Smooth muscle cell (in vitro differentiated cells): ENCODE data around the gene BMP8B. TPM values are rescaled to one million over a fixed set of nuclear protein-coding genes. Genes with fewer than 3 reads are reported as not detected.

Experiments used
- DNase-seq: peaks from one replicate; lab custom pipeline; 2025; ENCODE audit not compliant: unreplicated experiment; lab: John Stamatoyannopoulos, UW
- H2AFZ ChIP-seq: fragments of 200-600 bp; sonication (generic); 2 replicates; pipeline ENCODE4 v1.6.0; 2016; ENCODE audit warnings: antibody characterized with exemption, low read depth, mild to moderate bottlenecking
- H3F3A ChIP-seq: fragments of 200-600 bp; sonication (generic); 2 replicates; pipeline ENCODE4 v1.6.0; 2017; ENCODE audit warnings: antibody characterized with exemption, low read depth
- H3K27ac ChIP-seq: fragments of 200-600 bp; sonication (generic); 2 replicates; pipeline ENCODE4 v1.5.1; 2016; ENCODE audit warnings: low read depth, mild to moderate bottlenecking
- H3K27me3 ChIP-seq: fragments of 200-600 bp; sonication (generic); 2 replicates; pipeline ENCODE4 v1.6.1; 2016; ENCODE audit warnings: low read depth, mild to moderate bottlenecking
- H3K36me3 ChIP-seq: fragments of 200-600 bp; sonication (generic); 2 replicates; pipeline ENCODE4 v1.5.1; 2016; ENCODE audit warnings: low read depth
- H3K4me1 ChIP-seq: fragments of 200-600 bp; sonication (generic); 2 replicates; pipeline ENCODE4 v1.5.1; 2016; ENCODE audit warnings: low read depth
- H3K4me2 ChIP-seq: fragments of 200-600 bp; sonication (generic); 2 replicates; pipeline ENCODE4 v1.6.0; 2016; ENCODE audit warnings: mild to moderate bottlenecking
- H3K4me3 ChIP-seq: fragments of 200-600 bp; sonication (generic); 2 replicates; pipeline ENCODE4 v1.5.1; 2016; ENCODE audit warnings: mild to moderate bottlenecking
- H3K79me2 ChIP-seq: fragments of 200-600 bp; sonication (generic); 2 replicates; pipeline ENCODE4 v1.6.0; 2016; ENCODE audit warnings: low read depth, mild to moderate bottlenecking
- H3K9ac ChIP-seq: fragments of 200-600 bp; sonication (generic); 2 replicates; pipeline ENCODE4 v1.6.0; 2016; ENCODE audit warnings: low read depth
- H3K9me3 ChIP-seq: fragments of 200-600 bp; sonication (generic); replicated peaks from 2 replicates; pipeline ENCODE4 v1.5.1; 2016; ENCODE audit warnings: low read depth
- H4K20me1 ChIP-seq: fragments of 200-600 bp; sonication (generic); 2 replicates; pipeline ENCODE4 v1.6.0; 2016; ENCODE audit warnings: low read depth
- WGBS: methylation state at CpG from one replicate; pipeline ENCODE4 v1.1.7; 2016; ENCODE audit warnings: low lambda C conversion rate; 5-methylcytosine and 5-hydroxymethylcytosine counted together
- polyA plus RNA-seq: library from polyadenylated mRNA; unstranded; fragments of >200 nt; fragmentation: Nextera tagmentation; extraction: Ambion mirVana; gene quantifications from 2 replicates; pipeline ENCODE4 v1.2.1, GENCODE V29; 2016
- total RNA-seq: library from RNA; depleted of rRNA; stranded (reverse); fragments of >200 nt; gene quantifications from 2 replicates; pipeline ENCODE4 v1.2.3, GENCODE V29; 2014
- TF ChIP-seq, protein P1 (sequence below): fragments of 200-600 bp; sonication (generic); IDR thresholded peaks from 2 replicates; pipeline ENCODE4 v1.5.1; 2017; ENCODE audit warnings: borderline replicate concordance, mild to moderate bottlenecking, antibody characterized with exemption; ENCODE audit not compliant: insufficient read depth, poor library complexity, severe bottlenecking

Gene BMP8B
- total and polyA plus RNA-seq, 2 experiments from 2014 or later: 0.06 TPM; not detected in 1

DNA sequence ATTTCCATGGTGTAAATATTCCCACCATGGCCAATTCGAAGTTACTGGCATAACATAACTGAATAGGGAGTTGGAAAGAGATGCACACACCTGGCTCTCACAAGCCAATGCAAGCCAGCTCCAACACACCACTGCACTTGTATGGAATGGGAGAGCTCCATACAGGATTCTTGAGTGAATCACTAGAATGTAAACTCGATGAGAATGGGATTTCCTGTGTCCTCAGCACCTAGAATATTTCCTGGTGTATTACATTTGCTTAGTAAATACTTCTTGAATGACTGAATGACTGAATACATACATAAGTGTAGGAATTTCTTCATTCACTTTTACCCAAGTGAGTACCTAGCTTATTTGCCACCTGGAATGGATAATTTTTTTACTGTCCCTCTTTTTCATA, 66.2 kb downstream of the BMP8B start:
- no peak for DNase-seq
- peaks cover 84% of the 10 kb centered on the region for H3K27me3 ChIP-seq

GRCh38 chr1:39721664-39722063, 67.0 kb downstream of the BMP8B start:
- no peak overlapping the region for H3K27ac ChIP-seq
- no peaks in the 10 kb centered on the region for H3K79me2 ChIP-seq
- H3K4me1 ChIP-seq: no peaks in the 10 kb centered on the region
- H3K4me3 ChIP-seq: no peak overlapping the region
- no peaks in the 10 kb centered on the region for H4K20me1 ChIP-seq
- no peak overlapping the region for H2AFZ ChIP-seq
- no peak for DNase-seq
- no peaks in the 10 kb centered on the region for H3F3A ChIP-seq
- no peaks in the 10 kb centered on the region for H3K36me3 ChIP-seq
- TF ChIP-seq, protein P1, sequence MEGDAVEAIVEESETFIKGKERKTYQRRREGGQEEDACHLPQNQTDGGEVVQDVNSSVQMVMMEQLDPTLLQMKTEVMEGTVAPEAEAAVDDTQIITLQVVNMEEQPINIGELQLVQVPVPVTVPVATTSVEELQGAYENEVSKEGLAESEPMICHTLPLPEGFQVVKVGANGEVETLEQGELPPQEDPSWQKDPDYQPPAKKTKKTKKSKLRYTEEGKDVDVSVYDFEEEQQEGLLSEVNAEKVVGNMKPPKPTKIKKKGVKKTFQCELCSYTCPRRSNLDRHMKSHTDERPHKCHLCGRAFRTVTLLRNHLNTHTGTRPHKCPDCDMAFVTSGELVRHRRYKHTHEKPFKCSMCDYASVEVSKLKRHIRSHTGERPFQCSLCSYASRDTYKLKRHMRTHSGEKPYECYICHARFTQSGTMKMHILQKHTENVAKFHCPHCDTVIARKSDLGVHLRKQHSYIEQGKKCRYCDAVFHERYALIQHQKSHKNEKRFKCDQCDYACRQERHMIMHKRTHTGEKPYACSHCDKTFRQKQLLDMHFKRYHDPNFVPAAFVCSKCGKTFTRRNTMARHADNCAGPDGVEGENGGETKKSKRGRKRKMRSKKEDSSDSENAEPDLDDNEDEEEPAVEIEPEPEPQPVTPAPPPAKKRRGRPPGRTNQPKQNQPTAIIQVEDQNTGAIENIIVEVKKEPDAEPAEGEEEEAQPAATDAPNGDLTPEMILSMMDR: no peak
- no peak overlapping the region for H3K9ac ChIP-seq
- peaks cover 84% of the 10 kb centered on the region for H3K27me3 ChIP-seq
- no peak overlapping the region for H3K4me2 ChIP-seq
- no peaks in the 10 kb centered on the region for H3K9me3 ChIP-seq

More for the DNA sequence above, 66.2 kb downstream of the BMP8B start:
- Histone ChIP-seq H3F3A (no peaks in the 10 kb centered on the region), H3K4me3 (no peak overlapping the region), H3K36me3 (no peaks in the 10 kb centered on the region), H3K4me1 (no peaks in the 10 kb centered on the region), H3K27ac (no peak overlapping the region), H3K79me2 (no peaks in the 10 kb centered on the region), H3K9me3 (no peaks in the 10 kb centered on the region), H2AFZ (no peak overlapping the region), H4K20me1 (no peaks in the 10 kb centered on the region), H3K4me2 (no peak overlapping the region), H3K9ac (no peak overlapping the region)
- TF ChIP-seq, protein P1: no peak
- 32% methylated on average over 2 of the region's 2 CpGs for WGBS

DNA sequence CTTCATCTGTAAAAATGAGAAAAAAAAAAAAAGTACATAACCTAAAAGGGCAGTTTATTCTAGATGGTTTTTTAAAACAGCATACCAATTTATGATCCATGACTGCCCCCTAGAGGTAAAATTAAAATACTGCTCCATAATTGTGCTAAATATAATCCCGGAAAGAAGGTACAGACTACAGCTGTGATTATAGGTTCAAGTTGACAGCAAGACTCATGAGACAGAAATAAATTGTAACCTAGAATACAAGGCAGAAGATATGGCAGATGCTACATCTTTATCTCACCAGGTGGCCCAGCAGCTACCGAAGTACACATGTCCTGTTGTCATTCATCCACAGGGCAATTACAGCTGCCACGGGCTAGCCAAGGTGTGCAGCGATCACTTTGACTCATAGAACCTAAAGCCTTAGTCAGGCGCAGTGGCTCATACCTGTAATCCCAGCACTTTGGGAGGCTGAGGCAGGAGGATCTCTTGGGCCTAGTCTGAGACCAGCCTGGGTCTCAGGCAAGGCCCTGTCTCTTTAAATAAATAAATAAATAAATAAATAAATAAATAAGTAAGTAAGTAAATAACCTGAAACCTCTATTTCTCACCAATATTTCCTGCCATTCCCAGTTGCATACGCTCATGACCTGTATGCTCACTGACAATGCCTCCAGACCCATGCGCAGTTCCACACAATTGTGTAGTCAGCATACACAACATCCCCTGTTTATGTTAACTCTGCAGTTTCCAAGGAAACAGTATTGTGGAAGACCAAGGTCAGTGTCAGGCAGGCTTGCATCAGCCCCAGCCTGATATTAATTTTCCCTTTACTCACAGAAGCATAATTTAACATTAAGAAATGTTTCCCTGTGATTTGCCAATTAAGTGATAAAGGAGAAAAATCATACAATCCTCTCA, 68.3 kb downstream of the BMP8B start:
- no peak for DNase-seq

More for the DNA sequence above, 68.3 kb downstream of the BMP8B start:
- no peaks in the 10 kb centered on the region for H3K4me1 ChIP-seq
- no peaks in the 10 kb centered on the region for H3F3A ChIP-seq
- no peak overlapping the region for H3K9ac ChIP-seq
- no peak overlapping the region for H3K4me3 ChIP-seq
- H3K27me3 ChIP-seq: peaks cover 84% of the 10 kb centered on the region
- H3K9me3 ChIP-seq: no peaks in the 10 kb centered on the region
- no peak overlapping the region for H2AFZ ChIP-seq
- H3K27ac ChIP-seq: no peak overlapping the region
- no peaks in the 10 kb centered on the region for H3K36me3 ChIP-seq
- no peak overlapping the region for H3K4me2 ChIP-seq
- H3K79me2 ChIP-seq: no peaks in the 10 kb centered on the region
- 50% methylated on average over 7 of the region's 7 CpGs for WGBS
- TF ChIP-seq, protein P1: peak; percentile 72
- H4K20me1 ChIP-seq: no peaks in the 10 kb centered on the region
